ENCODE results near the gene CYP1A1.

- TF ChIP-seq POLR2AphosphoS5 (IDR thresholded peaks at IDR 0.05; ENCODE audit: low read depth) (no peak), REST (IDR thresholded peaks at IDR 0.05; ENCODE audit: unreplicated experiment) (no peak), EZH2 (IDR thresholded peaks at IDR 0.05; ENCODE audit: low read depth, unreplicated experiment) (no peak), CREB1 (CRISPR knock-in tag; IDR thresholded peaks at IDR 0.05; ENCODE audit: low read depth) (no peak)
- TF ChIP-seq, protein P1, sequence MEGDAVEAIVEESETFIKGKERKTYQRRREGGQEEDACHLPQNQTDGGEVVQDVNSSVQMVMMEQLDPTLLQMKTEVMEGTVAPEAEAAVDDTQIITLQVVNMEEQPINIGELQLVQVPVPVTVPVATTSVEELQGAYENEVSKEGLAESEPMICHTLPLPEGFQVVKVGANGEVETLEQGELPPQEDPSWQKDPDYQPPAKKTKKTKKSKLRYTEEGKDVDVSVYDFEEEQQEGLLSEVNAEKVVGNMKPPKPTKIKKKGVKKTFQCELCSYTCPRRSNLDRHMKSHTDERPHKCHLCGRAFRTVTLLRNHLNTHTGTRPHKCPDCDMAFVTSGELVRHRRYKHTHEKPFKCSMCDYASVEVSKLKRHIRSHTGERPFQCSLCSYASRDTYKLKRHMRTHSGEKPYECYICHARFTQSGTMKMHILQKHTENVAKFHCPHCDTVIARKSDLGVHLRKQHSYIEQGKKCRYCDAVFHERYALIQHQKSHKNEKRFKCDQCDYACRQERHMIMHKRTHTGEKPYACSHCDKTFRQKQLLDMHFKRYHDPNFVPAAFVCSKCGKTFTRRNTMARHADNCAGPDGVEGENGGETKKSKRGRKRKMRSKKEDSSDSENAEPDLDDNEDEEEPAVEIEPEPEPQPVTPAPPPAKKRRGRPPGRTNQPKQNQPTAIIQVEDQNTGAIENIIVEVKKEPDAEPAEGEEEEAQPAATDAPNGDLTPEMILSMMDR (conservative IDR thresholded peaks at IDR 0.05; ENCODE audit: low read depth in 2 of 2) = no peak
- TF ChIP-seq, protein P2, sequence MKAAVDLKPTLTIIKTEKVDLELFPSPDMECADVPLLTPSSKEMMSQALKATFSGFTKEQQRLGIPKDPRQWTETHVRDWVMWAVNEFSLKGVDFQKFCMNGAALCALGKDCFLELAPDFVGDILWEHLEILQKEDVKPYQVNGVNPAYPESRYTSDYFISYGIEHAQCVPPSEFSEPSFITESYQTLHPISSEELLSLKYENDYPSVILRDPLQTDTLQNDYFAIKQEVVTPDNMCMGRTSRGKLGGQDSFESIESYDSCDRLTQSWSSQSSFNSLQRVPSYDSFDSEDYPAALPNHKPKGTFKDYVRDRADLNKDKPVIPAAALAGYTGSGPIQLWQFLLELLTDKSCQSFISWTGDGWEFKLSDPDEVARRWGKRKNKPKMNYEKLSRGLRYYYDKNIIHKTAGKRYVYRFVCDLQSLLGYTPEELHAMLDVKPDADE (IDR thresholded peaks at IDR 0.05) = no peak
These were observed 17.1 kb upstream of the CYP1A1 start for GRCh38 chr15:74742422-74742821.

Measured in GM23338 (cell line).